MCF 10A (cell line): ENCODE results near the gene SKIC3. TPM values are rescaled to one million over a fixed set of nuclear protein-coding genes. Genes with fewer than 3 reads are reported as not detected.

Source experiments
- BruUV-seq: library from RNA; stranded (reverse); fragments of 400-500 nt; replicated peaks from 2 replicates; lab custom pipeline; 2021; lab: Mats Ljungman, UMichigan
- CTCF ChIA-PET: fragments of 300-600 bp; sonication (Branson Sonifier 250); formaldehyde crosslinking; extraction: SDS; loops from one replicate; lab custom pipeline; 2021; ENCODE audit warnings: antibody characterized with exemption, inconsistent platforms; lab: Yijun Ruan, JAX
- POLR2A ChIA-PET: fragments of 300-600, 350-650 bp; sonication (Branson Sonifier 250); formaldehyde crosslinking; extraction: SDS; loops from one replicate; lab custom pipeline; 2020; ENCODE audit warnings: antibody characterized with exemption, inconsistent platforms; lab: Yijun Ruan, JAX
- DNase-seq: peaks from one replicate; pipeline ENCODE4 v3.0.0-alpha.2; 2018; ENCODE audit not compliant: unreplicated experiment
- H3K27ac Mint-ChIP-seq: one replicate; pipeline ENCODE4 v1.8.0; 2022; ENCODE audit warnings: mild to moderate bottlenecking, low read depth, mixed read lengths; ENCODE audit not compliant: unreplicated experiment
- H3K27me3 Mint-ChIP-seq: one replicate; pipeline ENCODE4 v1.8.0; 2022; ENCODE audit warnings: mixed read lengths; ENCODE audit not compliant: insufficient read depth, unreplicated experiment
- H3K36me3 Mint-ChIP-seq: one replicate; pipeline ENCODE4 v1.8.0; 2022; ENCODE audit warnings: mild to moderate bottlenecking, moderate library complexity, mixed read lengths; ENCODE audit not compliant: insufficient read depth, unreplicated experiment
- H3K4me1 Mint-ChIP-seq: one replicate; pipeline ENCODE4 v1.8.0; 2022; ENCODE audit warnings: mixed read lengths; ENCODE audit not compliant: insufficient read depth, unreplicated experiment
- H3K4me3 Mint-ChIP-seq: one replicate; pipeline ENCODE4 v1.8.0; 2022; ENCODE audit warnings: mild to moderate bottlenecking, moderate library complexity, mixed read lengths; ENCODE audit not compliant: unreplicated experiment
- H3K9me3 Mint-ChIP-seq: one replicate; pipeline ENCODE4 v1.8.0; 2022; ENCODE audit warnings: mixed read lengths; ENCODE audit not compliant: unreplicated experiment
- CTCF ChIP-seq: fragments of 200-600 bp; IDR thresholded peaks from one replicate; pipeline ENCODE4 v1.8.0; 2022; ENCODE audit warnings: antibody characterized with exemption, mild to moderate bottlenecking; ENCODE audit not compliant: unreplicated experiment
- intact Hi-C: fragments of 100-400 bp; cut with micrococcal nuclease; formaldehyde crosslinking; loops from 2 replicates; pipeline ENCODE4 v1.14.1; 2022
- total RNA-seq: library from RNA; stranded (reverse); gene quantifications from 2 replicates; pipeline ENCODE4 v1.2.3, GENCODE V29; 2022

The SKIC3 gene
- total RNA-seq, 1 experiment from 2014 or later = 97.2 TPM

GRCh38 chr5:95533761-95534160, 21.0 kb downstream of the SKIC3 start:
- no peak for TF ChIP-seq CTCF
- ChIA-PET POLR2A (no interaction called here), CTCF (no interaction called here)
- H3K27ac Mint-ChIP-seq = no peak overlapping the region
- H3K4me3 Mint-ChIP-seq = no peak overlapping the region
- H3K27me3 Mint-ChIP-seq = no peaks in the 10 kb centered on the region
- intact Hi-C loops = no loop called here
- BruUV-seq = no TSS peak
- H3K9me3 Mint-ChIP-seq = no peaks in the 10 kb centered on the region
- no peaks in the 10 kb centered on the region for H3K4me1 Mint-ChIP-seq
- DNase-seq = no peak
- peaks cover 64% of the 10 kb centered on the region for H3K36me3 Mint-ChIP-seq

- Mint-ChIP-seq H3K4me3 (no peak overlapping the region), H3K27me3 (no peaks in the 10 kb centered on the region), H3K4me1 (no peaks in the 10 kb centered on the region), H3K36me3 (peaks cover 67% of the 10 kb centered on the region), H3K27ac (no peak overlapping the region), H3K9me3 (no peaks in the 10 kb centered on the region)
- CTCF ChIA-PET = interaction anchor here (0.6 kb wide), 1 partner anchor 253 kb away, joined by 4 read pairs; no protein-coding TSS in a partner anchor
- BruUV-seq = no TSS peak
- no peak for DNase-seq
- intact Hi-C loops = no loop called here
- no peak for TF ChIP-seq CTCF
- POLR2A ChIA-PET = interaction anchor here (0.9 to 1.4 kb wide), 3 partner anchors 11 to 15 kb away, joined by 3 to 4 read pairs (median 4); no protein-coding TSS in a partner anchor
Measured at GRCh38 chr5:95533106-95533505, 21.7 kb downstream of the SKIC3 start.

- intact Hi-C loops = no loop called here
- Mint-ChIP-seq H3K36me3 (peaks cover 67% of the 10 kb centered on the region), H3K27ac (no peak overlapping the region), H3K27me3 (no peaks in the 10 kb centered on the region), H3K4me3 (no peak overlapping the region), H3K9me3 (no peaks in the 10 kb centered on the region), H3K4me1 (no peaks in the 10 kb centered on the region)
- ChIA-PET CTCF (interaction anchor here (0.7 to 1.0 kb wide), 2 partner anchors 11 to 17 kb away, joined by 3 to 6 read pairs; no protein-coding TSS in a partner anchor), POLR2A (interaction anchor here (0.6 to 1.4 kb wide), 5 partner anchors 10 to 358 kb away, joined by 3 to 4 read pairs (median 4); no protein-coding TSS in a partner anchor)
- no peak for TF ChIP-seq CTCF
- no peak for DNase-seq
- no TSS peak for BruUV-seq
Measured at GRCh38 chr5:95532415-95532814, 22.4 kb downstream of the SKIC3 start.

GRCh38 chr5:95531491-95531890, 23.3 kb downstream of the SKIC3 start:
- intact Hi-C loops = no loop called here

More at GRCh38 chr5:95531491-95531890, 23.3 kb downstream of the SKIC3 start:
- Mint-ChIP-seq H3K27ac (no peak overlapping the region), H3K27me3 (no peaks in the 10 kb centered on the region), H3K9me3 (no peaks in the 10 kb centered on the region), H3K4me1 (no peaks in the 10 kb centered on the region), H3K4me3 (no peak overlapping the region), H3K36me3 (peaks cover 67% of the 10 kb centered on the region)
- ChIA-PET POLR2A (interaction anchor here (0.6 kb wide), 1 partner anchor 81 kb away, joined by 4 read pairs; no protein-coding TSS in a partner anchor), CTCF (interaction anchor here (0.6 to 1.0 kb wide), 3 partner anchors 12 to 18 kb away, joined by 3 to 6 read pairs (median 4); no protein-coding TSS in a partner anchor)
- DNase-seq = no peak
- BruUV-seq = no TSS peak
- no peak for TF ChIP-seq CTCF
